Vagina (tissue), 2 donors: ENCODE measurements around the gene PCGF1. TPM values are rescaled to one million over a fixed set of nuclear protein-coding genes. Genes with fewer than 3 reads are reported as not detected.

ENCODE experiments used
- DNase-seq, 2 donors: peaks; one replicate each; pipeline ENCODE4 v3.0.0-alpha.2; 2017; ENCODE audit errors: extremely low spot score in 2 of 2
- H3K27ac ChIP-seq: fragments of 200-600 bp; sonication (generic); one replicate; pipeline ENCODE4 v1.5.1; 2019
- H3K27me3 ChIP-seq: fragments of 200-600 bp; sonication (generic); one replicate; pipeline ENCODE4 v1.5.1; 2019
- H3K36me3 ChIP-seq, 2 donors: fragments of 200-600 bp; sonication (generic); one replicate each; pipeline ENCODE4 v1.5.1; 2017 to 2019
- H3K4me1 ChIP-seq: fragments of 200-600 bp; sonication (generic); one replicate; pipeline ENCODE4 v1.5.1; 2019
- H3K4me3 ChIP-seq, 2 donors: fragments of 200-600 bp; sonication (generic); 1 replicate in 1 of 2; 2 replicates in 1 of 2; pipeline ENCODE4 v1.5.1; 2016 to 2019
- H3K9me3 ChIP-seq: fragments of 200-600 bp; sonication (generic); one replicate; pipeline ENCODE4 v1.5.1; 2019
- CTCF ChIP-seq, 3 experiments: fragments of 450-650 bp in 2 of 3; fragments of 200-600 bp in 1 of 3; sonication (generic) in 1 of 3; IDR thresholded peaks; one replicate each; pipeline ENCODE4 v1.5.1; 2017 to 2019; ENCODE audit warnings: antibody characterized with exemption in 3 of 3, mild to moderate bottlenecking in 2 of 3, moderate library complexity in 2 of 3
- POLR2A ChIP-seq, 2 donors: fragments of 450-650 bp; IDR thresholded peaks; one replicate each; pipeline ENCODE4 v1.6.1; 2017; ENCODE audit warnings: antibody characterized with exemption in 2 of 2, mild to moderate bottlenecking in 2 of 2, moderate library complexity in 2 of 2
- POLR2AphosphoS5 ChIP-seq, 2 donors: sonication (generic); formaldehyde crosslinking; IDR thresholded peaks; one replicate each; pipeline ENCODE4 v1.9.0; 2017; ENCODE audit warnings: antibody characterized with exemption in 2 of 2, mild to moderate bottlenecking in 2 of 2, low read depth in 1 of 2; ENCODE audit not compliant: insufficient read depth in 1 of 2
- intact Hi-C: fragments of 100-400 bp; cut with DNase I; formaldehyde crosslinking; loops from one replicate; pipeline ENCODE4 v1.15.1; 2023
- total RNA-seq: library from RNA; depleted of rRNA; stranded (reverse); fragments of >200 nt; gene quantifications from one replicate; pipeline ENCODE4 v1.2.3, GENCODE V29; 2016

PCGF1 gene
- total RNA-seq, 1 donor from 2014 or later: 14.7 TPM

- no peak overlapping the region for H3K27ac ChIP-seq
- H3K36me3 ChIP-seq: peaks cover 0 to 12% of the 10 kb centered on the region in 2 donors
- DNase-seq: no peak
- intact Hi-C loops: no loop called here
- H3K4me1 ChIP-seq: peaks cover 43% of the 10 kb centered on the region
- H3K9me3 ChIP-seq: no peaks in the 10 kb centered on the region
- no peak overlapping the region for H3K4me3 ChIP-seq
- TF ChIP-seq CTCF (IDR thresholded peaks at IDR 0.05): no peak
- TF ChIP-seq POLR2A (IDR thresholded peaks at IDR 0.05): no peak
- TF ChIP-seq POLR2AphosphoS5 (IDR thresholded peaks at IDR 0.05; ENCODE audit: insufficient read depth in 1 of 2, low read depth in 1 of 2): no peak
- peaks cover 30% of the 10 kb centered on the region for H3K27me3 ChIP-seq
Measured at GRCh38 chr2:74510272-74510671, 2.8 kb upstream of the PCGF1 start.

- intact Hi-C loops: no loop called here
- TF ChIP-seq POLR2AphosphoS5 (IDR thresholded peaks at IDR 0.05; ENCODE audit: insufficient read depth in 1 of 2, low read depth in 1 of 2) (no peak), POLR2A (IDR thresholded peaks at IDR 0.05) (no peak), CTCF (IDR thresholded peaks at IDR 0.05) (no peak)
- peaks cover 44% of the 10 kb centered on the region for H3K4me1 ChIP-seq
- no peak for DNase-seq
- no peaks in the 10 kb centered on the region for H3K9me3 ChIP-seq
- peak overlapping the region; percentile 98 for H3K27ac ChIP-seq
- H3K4me3 ChIP-seq: peak overlapping the region; percentile 76 to 91
- H3K36me3 ChIP-seq: peaks cover 0 to 21% of the 10 kb centered on the region in 2 donors
- peaks cover 10% of the 10 kb centered on the region for H3K27me3 ChIP-seq
Measured at GRCh38 chr2:74507926-74508520, 528 bp upstream of the PCGF1 start.

DNA sequence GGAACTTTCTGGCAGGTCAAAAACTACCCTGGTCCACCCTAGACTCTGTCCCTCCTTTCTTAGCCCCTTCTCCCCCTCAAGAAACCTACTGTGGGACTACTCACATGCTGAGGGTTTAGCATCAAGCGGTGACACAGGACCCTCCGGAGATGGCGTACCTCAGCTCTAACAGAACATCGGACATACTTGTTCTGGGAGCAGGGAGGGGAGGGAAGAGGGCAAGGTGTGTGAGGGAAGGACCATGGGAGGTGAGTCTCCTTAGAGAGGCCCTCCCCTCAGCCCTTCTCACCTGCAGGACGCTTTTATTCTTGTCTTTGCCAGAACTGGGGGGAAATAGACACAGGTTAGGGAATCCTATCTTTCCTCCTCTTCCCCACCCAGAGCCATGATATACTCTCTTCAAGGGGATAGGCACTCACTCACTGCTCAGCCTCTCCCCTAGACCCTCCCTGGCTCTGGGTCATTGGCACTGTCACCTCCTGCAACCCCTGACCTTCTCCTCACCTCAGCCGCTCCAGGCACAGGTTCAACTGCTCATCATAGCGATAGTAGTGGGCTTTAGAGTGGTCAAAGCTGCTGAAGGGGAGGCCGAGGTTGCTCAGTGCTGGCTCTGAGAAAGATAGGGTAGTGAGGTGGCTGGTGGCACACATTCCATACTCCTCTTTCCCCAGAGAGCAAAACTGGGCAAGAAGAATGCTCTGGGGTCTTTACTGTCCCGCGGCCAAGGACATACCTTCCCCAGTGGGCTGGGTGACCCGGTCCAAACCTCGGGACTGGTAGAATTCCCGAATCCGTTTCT is 1.8 kb downstream of the PCGF1 start:
- no peak overlapping the region for H3K4me3 ChIP-seq
- H3K36me3 ChIP-seq: peaks cover 0 to 21% of the 10 kb centered on the region in 2 donors
- TF ChIP-seq CTCF (IDR thresholded peaks at IDR 0.05) (no peak), POLR2AphosphoS5 (IDR thresholded peaks at IDR 0.05; ENCODE audit: insufficient read depth in 1 of 2, low read depth in 1 of 2) (no peak), POLR2A (IDR thresholded peaks at IDR 0.05) (no peak)
- intact Hi-C loops: no loop called here
- no peak overlapping the region for H3K27ac ChIP-seq
- no peaks in the 10 kb centered on the region for H3K9me3 ChIP-seq
- H3K4me1 ChIP-seq: peaks cover 55% of the 10 kb centered on the region
- H3K27me3 ChIP-seq: no peaks in the 10 kb centered on the region
- DNase-seq: no peak

DNA sequence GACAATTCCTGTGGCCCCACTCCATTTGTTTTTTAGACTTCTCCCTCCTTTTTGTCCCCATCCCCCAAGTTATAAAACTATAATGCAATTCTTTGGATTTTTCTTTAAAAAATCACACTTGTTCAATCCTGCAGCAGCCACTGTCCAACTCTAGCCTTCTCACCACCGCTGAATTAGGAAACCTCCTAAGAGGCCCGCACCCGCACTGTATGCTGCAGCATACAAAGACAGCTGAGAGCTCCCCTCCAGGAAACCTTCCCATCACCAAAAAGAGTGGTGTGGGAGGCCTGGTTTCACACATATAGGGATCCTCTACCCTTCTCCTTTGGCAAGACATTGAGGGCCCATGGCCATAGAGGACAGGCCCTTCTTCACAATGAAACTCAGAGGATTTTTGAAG is 2.9 kb downstream of the PCGF1 start:
- Histone ChIP-seq H3K4me1 (peaks cover 57% of the 10 kb centered on the region), H3K36me3 (peaks cover 0 to 21% of the 10 kb centered on the region in 2 donors), H3K9me3 (no peaks in the 10 kb centered on the region), H3K27me3 (no peaks in the 10 kb centered on the region), H3K4me3 (no peak overlapping the region), H3K27ac (no peak overlapping the region)
- no peak for DNase-seq
- TF ChIP-seq POLR2AphosphoS5 (IDR thresholded peaks at IDR 0.05; ENCODE audit: insufficient read depth in 1 of 2, low read depth in 1 of 2) (no peak), POLR2A (IDR thresholded peaks at IDR 0.05) (no peak), CTCF (IDR thresholded peaks at IDR 0.05) (no peak)
- intact Hi-C loops: no loop called here
